ENCODE measurements around the gene UBC. TPM values are rescaled to one million over a fixed set of nuclear protein-coding genes. Genes with fewer than 3 reads are reported as not detected.

Gene UBC
- total RNA-seq, 1 donor from 2014 or later: 2,732 TPM

DNA sequence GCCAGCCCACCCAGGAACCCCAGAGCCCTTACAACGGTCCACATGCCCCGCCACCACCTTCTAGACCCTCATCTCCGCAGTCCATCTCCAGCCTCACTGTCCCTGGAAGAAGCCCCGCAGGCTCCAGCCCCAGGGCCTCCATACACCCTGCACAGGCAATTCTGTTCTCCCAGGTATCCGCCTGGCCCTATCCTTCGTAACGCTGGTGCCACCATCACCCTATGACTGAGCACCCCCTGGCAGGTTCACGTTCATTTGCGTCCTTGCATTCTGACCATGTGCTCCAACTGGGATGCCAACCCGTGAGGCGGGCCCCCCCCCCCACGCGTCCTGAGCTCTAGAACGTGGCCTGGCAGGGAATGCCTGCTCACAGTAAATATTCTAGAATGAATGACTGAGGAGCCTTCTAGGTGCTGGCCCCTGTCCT is 50.1 kb downstream of the UBC start:
- no peak for DNase-seq (ENCODE audit: low read depth)

DNA sequence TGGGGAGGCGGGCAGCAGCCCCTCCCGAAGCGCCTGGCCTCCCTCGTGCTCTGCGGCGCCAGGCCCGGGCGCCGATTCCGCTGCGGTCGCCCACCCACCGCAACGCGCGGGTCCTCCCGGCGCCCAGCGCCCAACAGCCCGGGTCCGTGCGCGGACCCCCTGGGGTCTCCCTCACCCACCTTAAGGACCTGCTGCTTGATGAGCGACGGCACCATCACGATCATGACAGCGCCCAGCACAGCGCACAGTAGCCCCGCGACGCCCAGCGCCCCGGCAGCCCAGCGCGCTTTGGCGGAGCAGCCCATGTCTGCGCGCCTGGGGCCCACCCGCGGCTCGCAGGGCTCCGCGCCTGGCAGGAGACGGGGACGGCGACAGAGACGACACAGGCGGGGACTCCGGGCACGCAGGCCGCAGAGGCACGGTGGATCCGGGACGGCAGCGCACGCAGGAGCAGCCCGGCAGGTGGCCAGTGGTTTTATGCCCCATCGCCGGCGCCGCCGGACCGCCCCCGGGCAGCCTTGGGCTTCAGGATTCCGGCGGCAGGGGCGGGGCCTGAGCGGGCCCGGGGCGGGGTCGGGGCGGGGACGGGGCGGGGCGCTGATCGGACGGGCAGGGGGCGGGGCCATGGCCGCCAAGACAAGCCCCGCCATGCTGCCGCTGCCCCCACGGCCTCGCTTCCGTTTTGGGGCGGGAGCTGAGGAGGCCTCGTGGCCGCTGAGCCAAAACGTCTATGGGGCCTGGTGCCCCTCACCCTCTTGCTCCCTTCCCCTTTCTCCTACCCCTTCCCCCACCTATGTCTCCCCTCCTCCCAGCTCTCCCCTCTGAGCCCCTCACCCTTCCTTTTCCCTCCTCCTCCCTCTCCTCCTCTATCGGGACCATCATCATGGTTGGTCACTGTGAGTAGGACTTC is 50.8 kb downstream of the UBC start, which contains the start of gene SCARB1:
SCARB1 (minus strand) TSS at position 449 of the 910 bp plus-strand sequence; CDS start at position 305, 144 bp downstream.
- DNase-seq (ENCODE audit: low read depth): peak; percentile 40

GRCh38 chr12:124862768-124863415 is 51.6 kb downstream of the UBC start:
- DNase-seq (ENCODE audit: low read depth): peak; percentile 15

- DNase-seq (ENCODE audit: low read depth): no peak
These were observed 52.4 kb downstream of the UBC start for GRCh38 chr12:124861898-124862676.

Other genes starting within 250 kb of the UBC start
- 5.2 and 10.0 TPM in 2 replicates for gene SCARB1, start 50.8 kb downstream of the UBC start, total RNA-seq
- 16.8 and 23.6 TPM in 2 replicates for gene DHX37, start 74.5 kb upstream of the UBC start, total RNA-seq
- gene BRI3BP, start 79.0 kb upstream of the UBC start, total RNA-seq: 14.1 TPM in 2 replicates
- gene AACS, start 150.8 kb upstream of the UBC start, total RNA-seq: 43.3 and 61.8 TPM in 2 replicates

All from renal cortical epithelial cell (primary cell).